SH-SY5Y (cell line): ENCODE results near the gene ANAPC15.

Experiments
- GATA2 ChIP-seq: IDR thresholded peaks from 2 replicates; pipeline ENCODE4 v1.6.1; 2011; ENCODE audit warnings: mild to moderate bottlenecking, low read depth, low read length
- GATA3 ChIP-seq: IDR thresholded peaks from 2 replicates; pipeline ENCODE4 v1.6.1; 2011; ENCODE audit warnings: low read depth, mild to moderate bottlenecking, low read length, moderate library complexity

DNA sequence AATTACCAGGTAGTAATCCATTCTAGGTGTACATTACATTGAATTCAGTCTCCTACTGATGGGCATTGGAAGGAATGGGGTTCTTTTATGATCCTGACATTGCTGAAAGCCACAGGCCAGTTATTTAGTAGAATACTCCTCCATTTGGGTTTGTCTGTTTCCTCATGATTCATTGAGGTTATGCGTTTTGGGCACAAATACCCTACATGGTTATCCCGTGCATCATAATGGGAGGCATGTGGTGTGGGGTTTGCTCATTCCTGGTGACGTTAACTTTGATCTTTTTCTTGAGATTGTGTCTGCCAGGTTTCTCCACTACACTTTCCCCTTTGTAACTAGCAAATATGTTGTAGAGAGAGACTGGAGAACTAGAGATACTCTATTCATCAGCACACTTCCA is 28.6 kb upstream of the ANAPC15 start:
- TF ChIP-seq GATA2 (no peak), GATA3 (no peak)
